ENCODE measurements around the gene DTX1. TPM values are rescaled to one million over a fixed set of nuclear protein-coding genes. Genes with fewer than 3 reads are reported as not detected.

The DTX1 gene
- total and polyA plus RNA-seq, 2 of the 8 experiments (the other 6 are each of a cell fraction or from before 2014, with no cell fraction given), result 4.7 to 6.9 TPM

GRCh38 chr12:113022563-113023297 lies 33.8 kb upstream of the DTX1 start:
- H2BK5ac ChIP-seq (ENCODE audit: low read depth, low read length), result no peak overlapping the region
- H3K79me2 ChIP-seq (ENCODE audit: control insufficient read depth in 1 of 2, insufficient read depth in 2 of 2, low read length in 2 of 2), result no peaks in the 10 kb centered on the region
- H3K23ac ChIP-seq (ENCODE audit: insufficient read length), result no peak overlapping the region
- H4K8ac ChIP-seq (ENCODE audit: extremely low read depth, insufficient read depth, low read length), result no peak overlapping the region
- no peak overlapping the region for H2AFZ ChIP-seq (ENCODE audit: low read length)
- no peak overlapping the region for H2BK15ac ChIP-seq (ENCODE audit: low read length)
- H3K27me3 ChIP-seq (replicated peaks in 1 of 4; ENCODE audit: control insufficient read depth in 3 of 4, extremely low read depth in 1 of 4, insufficient read depth in 3 of 4, low read length in 3 of 4), result no peaks in the 10 kb centered on the region
- H4K91ac ChIP-seq (replicated peaks; ENCODE audit: insufficient read length, low read length), result no peak overlapping the region
- DNase-seq (ENCODE audit: low read depth in 1 of 2, low spot score in 2 of 2) (no peak), FAIRE-seq (no peak)
- no peak overlapping the region for H3K14ac ChIP-seq (ENCODE audit: insufficient read length)
- H2BK120ac ChIP-seq (replicated peaks; ENCODE audit: low read depth, low read length), result no peak overlapping the region
- no peak overlapping the region for H4K5ac ChIP-seq (ENCODE audit: insufficient read length, low read depth, low read length)
- no peaks in the 10 kb centered on the region for H3K23me2 ChIP-seq (ENCODE audit: low read depth, low read length)
- no peak overlapping the region for H3K4me2 ChIP-seq (ENCODE audit: insufficient read depth in 1 of 2, low read depth in 2 of 2, low read length in 2 of 2)
- H3K79me1 ChIP-seq (ENCODE audit: low read depth, low read length), result no peaks in the 10 kb centered on the region
- H3K4me3 ChIP-seq (ENCODE audit: extremely low read depth in 1 of 4, insufficient read depth in 2 of 4, low read depth in 3 of 4, low read length in 4 of 4), result no peak overlapping the region
- ChIA-PET POLR2A (ENCODE audit: partially characterized antibody) (no interaction called here), CTCF (ENCODE audit: partially characterized antibody) (interaction anchor here (1.1 to 8.9 kb wide), 6 partner anchors 10 to 152 kb away, joined by 3 to 59 read pairs (median 8); no protein-coding TSS in a partner anchor)
- H3K9me3 ChIP-seq (ENCODE audit: insufficient read depth in 2 of 2, low read depth in 1 of 2, low read length in 1 of 2), result 0 out of 4 replicates have a peak, but pooled peaks cover 4 to 6% of the 10 kb centered on the region in 2 experiments
- no peak overlapping the region for H2AK5ac ChIP-seq (ENCODE audit: low read depth, low read length)
- no peak overlapping the region for H3K9ac ChIP-seq (replicated peaks in 1 of 4; ENCODE audit: extremely low read depth in 1 of 4, low read depth in 3 of 4, low read length in 3 of 4)
- H3K18ac ChIP-seq (ENCODE audit: extremely low read depth, low read length), result no peak overlapping the region
- TF ChIP-seq CHD1 (IDR thresholded peaks at IDR 0.05; ENCODE audit: low read depth, low read length) (no peak), TCF12 (IDR thresholded peaks at IDR 0.05; ENCODE audit: low read depth, low read length) (no peak), SP1 (IDR thresholded peaks at IDR 0.05; ENCODE audit: low read depth, low read length) (no peak), TAF7 (optimal IDR thresholded peaks at IDR 0.05; ENCODE audit: borderline replicate concordance, low read depth, low read length) (no peak), CBX5 (IDR thresholded peaks at IDR 0.05; ENCODE audit: low read depth, low read length) (no peak)
- H3K56ac ChIP-seq (replicated peaks; ENCODE audit: insufficient read length, low read depth, low read length), result no peak overlapping the region
- H3K27ac ChIP-seq (ENCODE audit: low read depth, low read length), result no peak overlapping the region
- no peaks in the 10 kb centered on the region; a peak in 1 of 8 replicates for H3K36me3 ChIP-seq (ENCODE audit: control insufficient read depth in 2 of 4, insufficient read depth in 4 of 4, low read length in 3 of 4)
- no peaks in the 10 kb centered on the region for H4K20me1 ChIP-seq (replicated peaks in 1 of 2; ENCODE audit: control insufficient read depth in 1 of 2, insufficient read depth in 2 of 2, low read length in 2 of 2)
- no peak overlapping the region for H2BK12ac ChIP-seq (ENCODE audit: low read depth, low read length)
- WGBS, 2 experiments (ENCODE audit: extremely low coverage in 1 of 2, insufficient coverage in 1 of 2, insufficient read length in 1 of 2, insufficient replicate concordance in 2 of 2, low coverage in 1 of 2, low lambda C conversion rate in 2 of 2, missing lambda C conversion rate in 1 of 2), result 90% methylated on average over 3 of the region's 3 CpGs; no CpG with 5 or more reads in 1 of the 2 experiments
- H3K4ac ChIP-seq (replicated peaks; ENCODE audit: insufficient read length, low read depth, low read length), result no peak overlapping the region
- no peaks in the 10 kb centered on the region for H3K4me1 ChIP-seq (replicated peaks in 1 of 4; ENCODE audit: control insufficient read depth in 3 of 4, insufficient read depth in 4 of 4, low read length in 3 of 4)
- H2BK20ac ChIP-seq (ENCODE audit: low read length), result no peak overlapping the region
